ENCODE data around the gene WNK2. TPM values are rescaled to one million over a fixed set of nuclear protein-coding genes. Genes with fewer than 3 reads are reported as not detected.
"Not testable (repeated sequence)": the region's sequence is repeated elsewhere in the genome, so short reads cannot be mapped to it uniquely, and the experiment has no call there.

WNK2 gene
- total and polyA plus RNA-seq, 7 donors: 8.1 to 58.8 (median 35.5) TPM

DNA sequence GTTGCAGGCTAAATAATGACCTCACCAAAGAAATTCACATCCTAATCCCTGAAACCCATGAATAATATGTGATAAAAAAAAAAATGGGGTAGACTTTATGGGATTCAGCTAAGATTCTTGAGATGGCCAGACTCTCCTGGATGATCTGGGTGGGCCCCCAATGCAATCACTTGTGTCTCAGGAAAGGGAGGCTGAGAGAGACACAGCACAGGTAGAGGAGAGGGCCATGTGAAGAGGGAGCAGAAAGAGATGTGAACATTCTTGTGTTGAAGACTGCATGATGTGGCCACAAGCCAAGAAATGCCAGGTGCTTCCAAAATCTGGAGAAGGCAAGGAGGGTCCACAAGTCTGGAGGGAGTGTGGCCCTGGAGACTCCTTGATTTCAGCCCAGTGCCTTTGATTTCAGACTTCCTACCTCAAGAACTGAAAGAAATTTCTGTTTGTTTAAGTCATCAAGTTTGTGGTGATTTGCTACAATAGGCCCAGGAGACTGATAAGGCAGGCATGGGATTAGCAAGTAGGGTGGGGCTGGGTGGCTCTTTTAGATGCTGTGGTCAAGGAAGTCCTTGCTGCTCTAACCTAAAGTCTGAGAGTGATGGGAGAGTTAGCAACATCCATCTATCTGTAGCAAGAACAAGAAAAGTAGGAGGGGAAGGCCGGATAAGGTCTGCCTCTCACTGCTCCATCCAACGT lies 180.9 kb downstream of the WNK2 start:
- WGBS, 3 donors: 84 to 91% (median 89%) methylated on average over 2 of the region's 2 CpGs
- no peaks in the 10 kb centered on the region for H3K27me3 ChIP-seq (ENCODE audit: insufficient read depth in 3 of 3, low read length in 2 of 3)
- no peaks in the 10 kb centered on the region for H3K36me3 ChIP-seq (ENCODE audit: insufficient read depth in 1 of 2, low read depth in 1 of 2)
- no peaks in the 10 kb centered on the region for H3K4me1 ChIP-seq
- no peak overlapping the region for H3K4me3 ChIP-seq
- TF ChIP-seq, protein P1, sequence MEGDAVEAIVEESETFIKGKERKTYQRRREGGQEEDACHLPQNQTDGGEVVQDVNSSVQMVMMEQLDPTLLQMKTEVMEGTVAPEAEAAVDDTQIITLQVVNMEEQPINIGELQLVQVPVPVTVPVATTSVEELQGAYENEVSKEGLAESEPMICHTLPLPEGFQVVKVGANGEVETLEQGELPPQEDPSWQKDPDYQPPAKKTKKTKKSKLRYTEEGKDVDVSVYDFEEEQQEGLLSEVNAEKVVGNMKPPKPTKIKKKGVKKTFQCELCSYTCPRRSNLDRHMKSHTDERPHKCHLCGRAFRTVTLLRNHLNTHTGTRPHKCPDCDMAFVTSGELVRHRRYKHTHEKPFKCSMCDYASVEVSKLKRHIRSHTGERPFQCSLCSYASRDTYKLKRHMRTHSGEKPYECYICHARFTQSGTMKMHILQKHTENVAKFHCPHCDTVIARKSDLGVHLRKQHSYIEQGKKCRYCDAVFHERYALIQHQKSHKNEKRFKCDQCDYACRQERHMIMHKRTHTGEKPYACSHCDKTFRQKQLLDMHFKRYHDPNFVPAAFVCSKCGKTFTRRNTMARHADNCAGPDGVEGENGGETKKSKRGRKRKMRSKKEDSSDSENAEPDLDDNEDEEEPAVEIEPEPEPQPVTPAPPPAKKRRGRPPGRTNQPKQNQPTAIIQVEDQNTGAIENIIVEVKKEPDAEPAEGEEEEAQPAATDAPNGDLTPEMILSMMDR (IDR thresholded peaks at IDR 0.05): no peak
- ATAC-seq: no peak
- no peak for DNase-seq
- no peaks in the 10 kb centered on the region for H3K9me3 ChIP-seq
- intact Hi-C loops (cut with DNase I): no loop called here
- no peak overlapping the region for H3K27ac ChIP-seq

DNA sequence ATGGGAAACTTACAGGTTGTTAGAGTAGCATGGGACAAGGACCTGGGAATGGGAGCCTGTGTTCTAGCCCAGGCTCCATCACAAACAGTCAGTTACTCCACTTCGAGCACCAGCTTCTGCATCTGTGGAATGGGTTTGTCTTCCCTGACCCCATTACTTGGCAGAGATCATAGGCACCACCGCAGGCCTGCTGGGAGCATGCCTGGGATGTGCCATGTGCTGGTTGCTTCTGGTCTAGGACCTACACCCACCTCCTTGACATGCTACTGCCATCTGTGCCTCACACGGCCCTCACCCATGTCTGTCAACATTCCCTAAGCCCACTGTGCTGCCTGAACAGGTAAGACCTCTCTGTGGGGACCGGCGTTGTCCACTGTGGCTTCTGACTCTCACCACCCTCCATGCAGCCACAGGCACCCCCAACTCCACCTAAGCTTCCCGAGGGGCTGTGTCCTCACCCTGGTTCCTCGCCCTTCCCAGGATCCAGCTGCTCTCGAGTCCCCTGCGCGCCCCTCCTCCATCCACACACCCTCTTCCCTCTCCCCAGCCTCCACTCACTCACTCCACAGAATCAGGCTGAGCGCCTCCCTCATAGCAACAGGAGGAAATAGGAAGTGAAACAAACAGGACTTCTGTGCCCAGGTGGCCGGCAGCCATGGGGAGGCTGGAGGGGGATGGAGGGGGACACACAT lies 181.6 kb downstream of the WNK2 start:
- Histone ChIP-seq H3K4me1 (no peaks in the 10 kb centered on the region), H3K9me3 (no peaks in the 10 kb centered on the region), H3K27me3 (ENCODE audit: insufficient read depth in 3 of 3, low read length in 2 of 3) (no peaks in the 10 kb centered on the region), H3K36me3 (ENCODE audit: insufficient read depth in 1 of 2, low read depth in 1 of 2) (no peaks in the 10 kb centered on the region), H3K4me3 (no peak overlapping the region), H3K27ac (no peak overlapping the region)
- intact Hi-C loops (cut with DNase I): no loop called here
- no peak for DNase-seq
- WGBS, 3 donors: 71 to 80% (median 79%) methylated on average over 12 of the region's 12 CpGs
- ATAC-seq: no peak
- TF ChIP-seq, protein P1 (IDR thresholded peaks at IDR 0.05): no peak

DNA sequence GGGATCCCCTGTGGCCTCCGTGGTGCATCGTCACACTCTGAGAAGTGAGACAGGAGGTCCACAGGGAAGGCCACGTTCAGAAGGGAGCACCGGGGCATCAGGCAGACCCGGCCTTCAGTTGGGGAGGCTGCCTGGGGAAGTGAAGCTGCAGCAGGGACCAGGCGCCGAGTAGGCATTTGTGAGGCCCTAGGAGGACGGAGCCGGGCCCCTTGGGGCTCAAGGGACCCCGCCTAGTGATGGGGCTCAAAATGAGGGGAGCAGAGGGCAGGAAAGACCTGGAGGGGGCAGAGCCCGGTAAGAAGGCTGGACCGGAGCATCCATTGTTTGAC lies 182.1 kb downstream of the WNK2 start:
- 75 to 78% (median 75%) methylated on average over 11 to 12 of the region's 12 CpGs for WGBS, 3 donors
- Histone ChIP-seq H3K4me3 (no peak overlapping the region), H3K9me3 (no peaks in the 10 kb centered on the region), H3K27ac (no peak overlapping the region), H3K36me3 (ENCODE audit: insufficient read depth in 1 of 2, low read depth in 1 of 2) (no peaks in the 10 kb centered on the region), H3K4me1 (no peaks in the 10 kb centered on the region), H3K27me3 (ENCODE audit: insufficient read depth in 3 of 3, low read length in 2 of 3) (no peaks in the 10 kb centered on the region)
- intact Hi-C loops (cut with DNase I): no loop called here
- no peak for ATAC-seq
- DNase-seq: no peak
- TF ChIP-seq, protein P1 (IDR thresholded peaks at IDR 0.05): no peak

DNA sequence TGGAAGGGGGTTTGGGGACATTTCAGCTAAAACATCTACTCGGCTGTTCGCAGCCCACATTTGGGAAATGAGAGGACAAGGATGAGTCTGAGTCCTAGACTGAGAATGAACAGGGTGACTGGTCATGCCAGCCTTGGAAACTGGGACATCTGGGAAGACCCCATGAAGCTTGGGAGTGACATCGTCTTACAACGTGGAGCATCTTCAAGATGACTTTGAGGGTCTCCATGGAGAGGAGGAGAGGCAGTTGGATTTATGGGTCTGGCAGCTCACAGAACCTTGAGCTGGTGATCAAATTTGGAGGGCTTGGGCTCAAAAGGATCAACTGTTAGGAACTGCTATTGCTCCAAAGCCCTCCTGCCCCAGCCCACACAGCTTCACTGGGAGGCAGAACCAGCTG lies 182.5 kb downstream of the WNK2 start:
- intact Hi-C loops (cut with DNase I); DNase-seq; H3K27ac ChIP-seq; H3K9me3 ChIP-seq; H3K4me3 ChIP-seq; ATAC-seq; H3K4me1 ChIP-seq; H3K36me3 ChIP-seq (ENCODE audit: insufficient read depth in 1 of 2, low read depth in 1 of 2); H3K27me3 ChIP-seq (ENCODE audit: insufficient read depth in 3 of 3, low read length in 2 of 3): not testable (repeated sequence)
- 85 to 93% (median 91%) methylated on average over 4 of the region's 4 CpGs for WGBS, 3 donors

DNA sequence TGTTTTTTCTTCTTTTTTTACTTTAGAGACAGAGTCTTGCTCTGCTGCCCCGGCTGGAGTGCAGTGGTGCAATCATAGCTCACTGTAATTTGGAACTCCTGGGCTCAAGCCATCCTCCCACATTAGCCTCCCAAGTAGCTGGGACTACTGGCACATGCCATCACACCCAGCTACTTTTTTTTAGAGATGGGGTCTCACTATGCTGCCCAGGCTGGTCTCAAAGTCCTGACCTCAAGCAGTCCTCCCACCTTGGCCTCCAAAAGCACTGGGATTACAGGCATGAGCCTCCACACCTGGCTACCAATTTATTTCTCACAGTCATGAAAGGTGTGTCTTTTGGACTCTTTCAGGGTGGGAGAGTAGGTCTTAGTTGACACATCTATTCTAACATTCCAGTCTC lies 184.5 kb downstream of the WNK2 start:
- H3K27ac ChIP-seq: no peak overlapping the region
- H3K4me1 ChIP-seq: no peaks in the 10 kb centered on the region
- 88 to 100% (median 98%) methylated on average over 1 of the region's 1 CpG for WGBS, 3 donors
- no peak overlapping the region for H3K4me3 ChIP-seq
- TF ChIP-seq, protein P1 (IDR thresholded peaks at IDR 0.05): no peak
- H3K27me3 ChIP-seq (ENCODE audit: insufficient read depth in 3 of 3, low read length in 2 of 3): no peaks in the 10 kb centered on the region
- H3K36me3 ChIP-seq (ENCODE audit: insufficient read depth in 1 of 2, low read depth in 1 of 2): no peaks in the 10 kb centered on the region
- ATAC-seq: no peak
- no peaks in the 10 kb centered on the region for H3K9me3 ChIP-seq
- no peak for DNase-seq
- intact Hi-C loops (cut with DNase I): no loop called here

Data from psoas muscle (tissue), 8 donors.